Keratinocyte (primary cell): Measurements from ENCODE around the gene BICD1.

ENCODE experiments used
- EZH2 ChIP-seq: IDR thresholded peaks from one replicate; pipeline ENCODE4 v1.6.1; 2012; ENCODE audit warnings: inconsistent platforms, mild to moderate bottlenecking, low read length, moderate library complexity
- TF ChIP-seq, protein P1 (sequence below), 3 experiments: IDR thresholded peaks in 1 of 3; conservative IDR thresholded peaks in 1 of 3; optimal IDR thresholded peaks in 1 of 3; 2 replicates in 2 of 3; 3 replicates in 1 of 3; pipeline versions ENCODE3 to v1.5.1; 2011; ENCODE audit warnings: low read length in 3 of 3, mild to moderate bottlenecking in 3 of 3, moderate library complexity in 2 of 3, control low read depth in 1 of 3, inconsistent platforms in 1 of 3; ENCODE audit not compliant: insufficient read depth in 2 of 3; ENCODE audit errors: extremely low read depth in 1 of 3

DNA sequence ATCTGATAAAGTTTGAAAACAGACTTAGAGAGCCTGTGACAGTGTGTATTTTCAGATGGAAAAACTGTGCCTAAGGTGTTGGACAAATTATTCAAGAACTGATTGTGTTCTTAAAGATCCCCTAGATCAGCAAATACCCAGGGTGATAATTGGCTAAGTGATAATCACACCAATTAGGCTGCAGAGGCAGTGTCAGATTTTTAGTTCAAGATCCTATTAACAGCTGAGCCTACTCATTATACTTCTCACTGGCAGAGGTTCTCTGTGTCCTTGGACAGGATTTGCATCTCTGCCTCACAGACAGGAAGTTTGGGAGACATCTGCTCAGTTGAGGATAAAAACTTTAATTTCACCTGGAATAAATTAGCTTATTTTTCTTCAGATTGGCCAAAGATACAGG, 288.4 kb downstream of the BICD1 start:
- TF ChIP-seq, protein P1, sequence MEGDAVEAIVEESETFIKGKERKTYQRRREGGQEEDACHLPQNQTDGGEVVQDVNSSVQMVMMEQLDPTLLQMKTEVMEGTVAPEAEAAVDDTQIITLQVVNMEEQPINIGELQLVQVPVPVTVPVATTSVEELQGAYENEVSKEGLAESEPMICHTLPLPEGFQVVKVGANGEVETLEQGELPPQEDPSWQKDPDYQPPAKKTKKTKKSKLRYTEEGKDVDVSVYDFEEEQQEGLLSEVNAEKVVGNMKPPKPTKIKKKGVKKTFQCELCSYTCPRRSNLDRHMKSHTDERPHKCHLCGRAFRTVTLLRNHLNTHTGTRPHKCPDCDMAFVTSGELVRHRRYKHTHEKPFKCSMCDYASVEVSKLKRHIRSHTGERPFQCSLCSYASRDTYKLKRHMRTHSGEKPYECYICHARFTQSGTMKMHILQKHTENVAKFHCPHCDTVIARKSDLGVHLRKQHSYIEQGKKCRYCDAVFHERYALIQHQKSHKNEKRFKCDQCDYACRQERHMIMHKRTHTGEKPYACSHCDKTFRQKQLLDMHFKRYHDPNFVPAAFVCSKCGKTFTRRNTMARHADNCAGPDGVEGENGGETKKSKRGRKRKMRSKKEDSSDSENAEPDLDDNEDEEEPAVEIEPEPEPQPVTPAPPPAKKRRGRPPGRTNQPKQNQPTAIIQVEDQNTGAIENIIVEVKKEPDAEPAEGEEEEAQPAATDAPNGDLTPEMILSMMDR (optimal IDR thresholded peaks at IDR 0.05 in 1 of 3, IDR thresholded peaks at IDR 0.05 in 1 of 3, conservative IDR thresholded peaks at IDR 0.05 in 1 of 3; ENCODE audit: extremely low read depth in 1 of 3, insufficient read depth in 2 of 3, low read length in 3 of 3): no peak
- TF ChIP-seq EZH2: no peak
